Urinary bladder (tissue), 4 donors: ENCODE data around the gene RIN3. TPM values are rescaled to one million over a fixed set of nuclear protein-coding genes. Genes with fewer than 3 reads are reported as not detected.

Experiments used
- DNase-seq: peaks from one replicate; pipeline ENCODE4 v3.0.0-alpha.2; 2015; ENCODE audit errors: extremely low spot score
- H3K27ac ChIP-seq: one replicate; pipeline ENCODE4 v1.5.1; 2013; ENCODE audit warnings: low read depth, mild to moderate bottlenecking, moderate library complexity
- H3K36me3 ChIP-seq: one replicate; pipeline ENCODE4 v1.6.1; 2013; ENCODE audit warnings: mild to moderate bottlenecking, moderate library complexity; ENCODE audit not compliant: insufficient read depth
- H3K4me1 ChIP-seq: one replicate; pipeline ENCODE4 v1.6.1; 2013; ENCODE audit warnings: mild to moderate bottlenecking, moderate library complexity; ENCODE audit not compliant: insufficient read depth
- H3K4me3 ChIP-seq: one replicate; pipeline ENCODE4 v1.5.1; 2013; ENCODE audit warnings: low read depth, low read length
- WGBS: extraction: QIAGEN DNeasy Blood & Tissue Kit; methylation state at CpG from one replicate; pipeline ENCODE4 v1.1.7; 2013; 5-methylcytosine and 5-hydroxymethylcytosine counted together
- polyA plus RNA-seq: library from polyadenylated mRNA; stranded (reverse); fragments of 200-250 nt; gene quantifications from one replicate; pipeline ENCODE4 v1.2.3, GENCODE V29; 2013
- total RNA-seq: library from RNA; depleted of rRNA; stranded (reverse); fragments of >200 nt; gene quantifications from one replicate; pipeline ENCODE4 v1.2.3, GENCODE V29; 2014
- donor health status: healthy with polysubstance abuse.
- donor health status: healthy.

RIN3 gene
- total and polyA plus RNA-seq, 2 donors = 9.1 to 21.7 TPM

- 63% methylated on average over 11 of the region's 11 CpGs for WGBS
- Histone ChIP-seq H3K4me3 (no peak overlapping the region), H3K36me3 (no peaks in the 10 kb centered on the region), H3K27ac (no peak overlapping the region), H3K4me1 (no peaks in the 10 kb centered on the region)
- DNase-seq = no peak
Observed at GRCh38 chr14:92613008-92613658, 99.6 kb downstream of the RIN3 start.

GRCh38 chr14:92613681-92614260, 100.2 kb downstream of the RIN3 start:
- no peaks in the 10 kb centered on the region for H3K36me3 ChIP-seq
- WGBS = 88% methylated on average over 10 of the region's 10 CpGs
- no peak for DNase-seq
- no peaks in the 10 kb centered on the region for H3K4me1 ChIP-seq
- H3K4me3 ChIP-seq = no peak overlapping the region
- no peak overlapping the region for H3K27ac ChIP-seq

GRCh38 chr14:92615451-92615850, 101.9 kb downstream of the RIN3 start:
- H3K4me1 ChIP-seq = no peaks in the 10 kb centered on the region
- no peaks in the 10 kb centered on the region for H3K36me3 ChIP-seq
- no peak overlapping the region for H3K4me3 ChIP-seq
- WGBS = 81% methylated on average over 4 of the region's 4 CpGs
- no peak overlapping the region for H3K27ac ChIP-seq
- no peak for DNase-seq

GRCh38 chr14:92616178-92616577, 102.6 kb downstream of the RIN3 start:
- no peak for DNase-seq
- Histone ChIP-seq H3K36me3 (no peaks in the 10 kb centered on the region), H3K4me3 (no peak overlapping the region), H3K4me1 (no peaks in the 10 kb centered on the region), H3K27ac (no peak overlapping the region)
- WGBS = 94% methylated on average over 5 of the region's 5 CpGs

- Histone ChIP-seq H3K4me3 (no peak overlapping the region), H3K27ac (no peak overlapping the region), H3K36me3 (no peaks in the 10 kb centered on the region), H3K4me1 (no peaks in the 10 kb centered on the region)
- DNase-seq = no peak
Observed at GRCh38 chr14:92617581-92617980, 104.0 kb downstream of the RIN3 start.

- Histone ChIP-seq H3K27ac (peak overlapping the region; percentile 18), H3K36me3 (no peaks in the 10 kb centered on the region), H3K4me1 (no peaks in the 10 kb centered on the region), H3K4me3 (no peak overlapping the region)
- WGBS = 51% methylated on average over 11 of the region's 11 CpGs
- no peak for DNase-seq
Observed at GRCh38 chr14:92619671-92620456, 106.3 kb downstream of the RIN3 start.

GRCh38 chr14:92622311-92622710, 108.7 kb downstream of the RIN3 start:
- H3K27ac ChIP-seq = no peak overlapping the region
- WGBS = 98% methylated on average over 4 of the region's 4 CpGs
- no peak for DNase-seq
- H3K4me3 ChIP-seq = no peak overlapping the region
- H3K4me1 ChIP-seq = no peaks in the 10 kb centered on the region
- no peaks in the 10 kb centered on the region for H3K36me3 ChIP-seq

GRCh38 chr14:92624764-92625163, 111.2 kb downstream of the RIN3 start:
- no peak overlapping the region for H3K4me3 ChIP-seq
- 95% methylated on average over 10 of the region's 10 CpGs for WGBS
- no peaks in the 10 kb centered on the region for H3K4me1 ChIP-seq
- H3K27ac ChIP-seq = no peak overlapping the region
- H3K36me3 ChIP-seq = no peaks in the 10 kb centered on the region
- no peak for DNase-seq

GRCh38 chr14:92625213-92625612, 111.6 kb downstream of the RIN3 start:
- Histone ChIP-seq H3K4me1 (no peaks in the 10 kb centered on the region), H3K27ac (no peak overlapping the region), H3K36me3 (no peaks in the 10 kb centered on the region), H3K4me3 (no peak overlapping the region)
- WGBS = 77% methylated on average over 5 of the region's 5 CpGs
- no peak for DNase-seq

GRCh38 chr14:92626041-92626440, 112.5 kb downstream of the RIN3 start:
- WGBS = 86% methylated on average over 3 of the region's 3 CpGs
- H3K4me3 ChIP-seq = no peak overlapping the region
- no peak for DNase-seq
- H3K27ac ChIP-seq = no peak overlapping the region
- no peaks in the 10 kb centered on the region for H3K36me3 ChIP-seq
- no peaks in the 10 kb centered on the region for H3K4me1 ChIP-seq

GRCh38 chr14:92627707-92628215, 114.2 kb downstream of the RIN3 start:
- Histone ChIP-seq H3K27ac (no peak overlapping the region), H3K4me3 (no peak overlapping the region), H3K4me1 (no peaks in the 10 kb centered on the region), H3K36me3 (no peaks in the 10 kb centered on the region)
- WGBS = over 99% methylated on average over 7 of the region's 7 CpGs
- DNase-seq = no peak

GRCh38 chr14:92628636-92629035, 115.1 kb downstream of the RIN3 start:
- no peak for DNase-seq
- WGBS = 96% methylated on average over 2 of the region's 2 CpGs
- no peak overlapping the region for H3K27ac ChIP-seq

GRCh38 chr14:92630367-92630766, 116.8 kb downstream of the RIN3 start:
- WGBS = 94% methylated on average over 2 of the region's 2 CpGs
- H3K4me3 ChIP-seq = no peak overlapping the region
- H3K27ac ChIP-seq = no peak overlapping the region
- no peak for DNase-seq
- H3K36me3 ChIP-seq = no peaks in the 10 kb centered on the region
- no peaks in the 10 kb centered on the region for H3K4me1 ChIP-seq

More at GRCh38 chr14:92628636-92629035, 115.1 kb downstream of the RIN3 start:
- Histone ChIP-seq H3K36me3 (no peaks in the 10 kb centered on the region), H3K4me3 (no peak overlapping the region), H3K4me1 (no peaks in the 10 kb centered on the region)

- DNase-seq = no peak
- Histone ChIP-seq H3K36me3 (no peaks in the 10 kb centered on the region), H3K4me1 (no peaks in the 10 kb centered on the region), H3K27ac (no peak overlapping the region), H3K4me3 (no peak overlapping the region)
- 87% methylated on average over 4 of the region's 4 CpGs for WGBS
Observed at GRCh38 chr14:92631098-92631497, 117.5 kb downstream of the RIN3 start.
